ENCODE measurements around the gene EYA2.

GRCh38 chr20:47099825-47100441, 205.3 kb downstream of the EYA2 start:
- TF ChIP-seq, protein P1, sequence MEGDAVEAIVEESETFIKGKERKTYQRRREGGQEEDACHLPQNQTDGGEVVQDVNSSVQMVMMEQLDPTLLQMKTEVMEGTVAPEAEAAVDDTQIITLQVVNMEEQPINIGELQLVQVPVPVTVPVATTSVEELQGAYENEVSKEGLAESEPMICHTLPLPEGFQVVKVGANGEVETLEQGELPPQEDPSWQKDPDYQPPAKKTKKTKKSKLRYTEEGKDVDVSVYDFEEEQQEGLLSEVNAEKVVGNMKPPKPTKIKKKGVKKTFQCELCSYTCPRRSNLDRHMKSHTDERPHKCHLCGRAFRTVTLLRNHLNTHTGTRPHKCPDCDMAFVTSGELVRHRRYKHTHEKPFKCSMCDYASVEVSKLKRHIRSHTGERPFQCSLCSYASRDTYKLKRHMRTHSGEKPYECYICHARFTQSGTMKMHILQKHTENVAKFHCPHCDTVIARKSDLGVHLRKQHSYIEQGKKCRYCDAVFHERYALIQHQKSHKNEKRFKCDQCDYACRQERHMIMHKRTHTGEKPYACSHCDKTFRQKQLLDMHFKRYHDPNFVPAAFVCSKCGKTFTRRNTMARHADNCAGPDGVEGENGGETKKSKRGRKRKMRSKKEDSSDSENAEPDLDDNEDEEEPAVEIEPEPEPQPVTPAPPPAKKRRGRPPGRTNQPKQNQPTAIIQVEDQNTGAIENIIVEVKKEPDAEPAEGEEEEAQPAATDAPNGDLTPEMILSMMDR (IDR thresholded peaks at IDR 0.05): no peak
- no peak for TF ChIP-seq POLR2A (IDR thresholded peaks at IDR 0.05)

All from sigmoid colon (tissue), 3 donors.